AG04449 (cell line): ENCODE measurements around the gene SNU13.

Source experiments
- CTCF ChIA-PET: fragments of 350-600 bp; formaldehyde crosslinking; extraction: SDS; loops from one replicate; lab custom pipeline; 2021; ENCODE audit warnings: antibody characterized with exemption; lab: Yijun Ruan, JAX
- POLR2A ChIA-PET: fragments of 400-600, 350-600 bp; formaldehyde crosslinking; extraction: SDS; loops from one replicate; lab custom pipeline; 2020; ENCODE audit warnings: antibody characterized with exemption, inconsistent platforms; lab: Yijun Ruan, JAX
- DNase-seq: peaks from one replicate; pipeline ENCODE4 v3.0.0-alpha.2; 2010; ENCODE audit warnings: low read depth, low spot score
- H3K4me3 ChIP-seq: 2 replicates; pipeline ENCODE4 v1.5.1; 2011; ENCODE audit warnings: low read depth, mild to moderate bottlenecking, control low read depth, low read length
- CTCF ChIP-seq: IDR thresholded peaks from one replicate; pipeline ENCODE4 v1.5.1; 2011; ENCODE audit warnings: mild to moderate bottlenecking, moderate library complexity, low read length, control low read depth, inconsistent platforms; ENCODE audit not compliant: insufficient read depth; ENCODE audit errors: missing control alignments

SNU13 gene

GRCh38 chr22:41656556-41656955 lies 32.1 kb downstream of the SNU13 start:
- CTCF ChIA-PET, result interaction anchor here (2.6 kb wide), 1 partner anchor 10 kb away, joined by 24 read pairs; no protein-coding TSS in a partner anchor
- TF ChIP-seq CTCF, result no peak
- H3K4me3 ChIP-seq, result no peak overlapping the region
- POLR2A ChIA-PET, result no interaction called here
- DNase-seq, result no peak

GRCh38 chr22:41654322-41654721 lies 34.3 kb downstream of the SNU13 start:
- CTCF ChIA-PET, result interaction anchor here (0.6 to 11.7 kb wide), 3 partner anchors 11 to 108 kb away, joined by 3 to 123 read pairs (median 3); no protein-coding TSS in a partner anchor
- no peak overlapping the region for H3K4me3 ChIP-seq
- TF ChIP-seq CTCF, result no peak
- DNase-seq, result no peak
- POLR2A ChIA-PET, result no interaction called here

- CTCF ChIA-PET, result interaction anchor here (1.0 to 11.7 kb wide), 4 partner anchors 10 to 46 kb away, joined by 3 to 123 read pairs (median 8); no protein-coding TSS in a partner anchor
- no peak overlapping the region for H3K4me3 ChIP-seq
- no peak for DNase-seq
- POLR2A ChIA-PET, result no interaction called here
- no peak for TF ChIP-seq CTCF
Measured at GRCh38 chr22:41650821-41651220, 37.8 kb downstream of the SNU13 start.

- ChIA-PET CTCF (interaction anchor here (1.6 to 11.7 kb wide), 4 partner anchors 10 to 47 kb away, joined by 5 to 123 read pairs (median 8); no protein-coding TSS in a partner anchor), POLR2A (no interaction called here)
- no peak for DNase-seq
- no peak for TF ChIP-seq CTCF
- H3K4me3 ChIP-seq, result no peak overlapping the region
Measured at GRCh38 chr22:41650229-41650628, 38.4 kb downstream of the SNU13 start.

GRCh38 chr22:41648432-41648831 lies 40.2 kb downstream of the SNU13 start:
- POLR2A ChIA-PET, result no interaction called here
- TF ChIP-seq CTCF, result no peak
- CTCF ChIA-PET, result interaction anchor here (0.9 to 11.7 kb wide), 3 partner anchors 12 to 49 kb away, joined by 3 to 123 read pairs (median 5); no protein-coding TSS in a partner anchor
- no peak overlapping the region for H3K4me3 ChIP-seq
- no peak for DNase-seq

GRCh38 chr22:41647771-41648170 lies 40.9 kb downstream of the SNU13 start:
- DNase-seq, result no peak
- no peak for TF ChIP-seq CTCF
- CTCF ChIA-PET, result interaction anchor here (11.7 kb wide), 1 partner anchor 17 kb away, joined by 123 read pairs; no protein-coding TSS in a partner anchor

More at GRCh38 chr22:41647771-41648170, 40.9 kb downstream of the SNU13 start:
- POLR2A ChIA-PET, result no interaction called here
- no peak overlapping the region for H3K4me3 ChIP-seq
